H1 (cell line): Measurements from ENCODE around the gene CTNND2.

Source experiments
- CTCF ChIP-seq, 3 experiments: IDR thresholded peaks; 1 replicate in 2 of 3; 2 replicates in 1 of 3; pipeline versions ENCODE4 v1.5.1 to v1.6.1; 2011; ENCODE audit warnings: low read length in 3 of 3, mild to moderate bottlenecking in 3 of 3, inconsistent platforms in 2 of 3, low read depth in 1 of 3, moderate library complexity in 1 of 3; ENCODE audit not compliant: insufficient read depth in 1 of 3; ENCODE audit errors: control extremely low read depth in 1 of 3
- EZH2 ChIP-seq: fragments of 200-600 bp; sonication (generic); IDR thresholded peaks from 2 replicates; pipeline ENCODE4 v1.7.1; 2012; ENCODE audit warnings: low read depth, mild to moderate bottlenecking, moderate library complexity, low read length, inconsistent platforms; ENCODE audit not compliant: severe bottlenecking

GRCh38 chr5:11922394-11922793 lies 18.1 kb upstream of the CTNND2 start:
- no peak for TF ChIP-seq EZH2
- TF ChIP-seq CTCF (IDR thresholded peaks at IDR 0.05; ENCODE audit: control extremely low read depth in 1 of 3, insufficient read depth in 1 of 3, low read depth in 1 of 3, low read length in 3 of 3): no peak
